K562 (cell line): ENCODE data around the gene ALDH1A3.

ENCODE experiments used
- EZH2 ChIP-seq: IDR thresholded peaks from 2 replicates; pipeline ENCODE4 v1.6.1; 2012; ENCODE audit warnings: low read depth, mild to moderate bottlenecking, inconsistent platforms, low read length, borderline replicate concordance
- MYNN ChIP-seq, 2 experiments: sonication (generic); formaldehyde crosslinking in 1 of 2; IDR thresholded peaks; 2 replicates each; pipeline versions ENCODE4 v1.5.0 to v1.6.1; 2016 to 2020; ENCODE audit warnings: antibody characterized with exemption in 1 of 2, missing genetic modification reagents in 1 of 2
- PCBP2 ChIP-seq: fragments of 200-400 bp; formaldehyde crosslinking; IDR thresholded peaks from 2 replicates; pipeline ENCODE4 v1.6.1; 2018; ENCODE audit warnings: low read length, low read depth, mild to moderate bottlenecking, moderate library complexity; ENCODE audit not compliant: poor library complexity, severe bottlenecking
- POLR2AphosphoS5 ChIP-seq: IDR thresholded peaks from 2 replicates; pipeline ENCODE4 v1.6.1; 2011; ENCODE audit warnings: mild to moderate bottlenecking, low read depth, low read length, moderate library complexity; ENCODE audit not compliant: control insufficient read depth, insufficient read depth
- PRPF4 ChIP-seq: fragments of 200-400 bp; formaldehyde crosslinking; IDR thresholded peaks from one replicate; pipeline ENCODE4 v1.6.1; 2017; ENCODE audit warnings: low read length, low read depth, mild to moderate bottlenecking; ENCODE audit not compliant: insufficient read depth, poor library complexity, severe bottlenecking
- RAD21 ChIP-seq, 2 experiments: fragments of 250-450 bp in 1 of 2; fragments of 450-650 bp in 1 of 2; sonication (Bioruptor Pico) in 1 of 2; formaldehyde crosslinking in 1 of 2; IDR thresholded peaks in 1 of 2; conservative IDR thresholded peaks in 1 of 2; 2 replicates each; pipeline versions ENCODE4 v1.4.0 to v1.8.0; 2020 to 2022; ENCODE audit warnings: mild to moderate bottlenecking in 2 of 2, moderate library complexity in 1 of 2
- STAT5B ChIP-seq: fragments of 250-450 bp; sonication (Bioruptor Pico); IDR thresholded peaks from 2 replicates; pipeline ENCODE4 v1.8.0; 2021; ENCODE audit warnings: mild to moderate bottlenecking, inconsistent platforms
- TF ChIP-seq, protein P1 (sequence below), 3 experiments: IDR thresholded peaks in 2 of 3; conservative IDR thresholded peaks in 1 of 3; 2 replicates each; pipeline ENCODE4 v1.5.1; 2011 to 2012; ENCODE audit warnings: low read length in 3 of 3, mild to moderate bottlenecking in 3 of 3, control low read depth in 2 of 3, improper control_type of control experiment in 1 of 3, inconsistent platforms in 1 of 3, low read depth in 1 of 3, mixed read lengths in 1 of 3, moderate library complexity in 1 of 3; ENCODE audit not compliant: insufficient read depth in 2 of 3
- TF ChIP-seq, protein P2 (sequence below), 2 experiments: fragments of 450-650 bp in 1 of 2; sonication (generic) in 1 of 2; formaldehyde crosslinking in 1 of 2; IDR thresholded peaks in 1 of 2; conservative IDR thresholded peaks in 1 of 2; 2 replicates each; pipeline versions ENCODE4 v1.6.1 to v1.8.1; 2016 to 2023; ENCODE audit warnings: mild to moderate bottlenecking in 2 of 2, moderate library complexity in 2 of 2, inconsistent platforms in 1 of 2, missing genetic modification reagents in 1 of 2
- TF ChIP-seq, protein P3 (sequence below): sonication (generic); formaldehyde crosslinking; IDR thresholded peaks from 2 replicates; pipeline ENCODE4 v1.4.0; 2020; ENCODE audit warnings: mild to moderate bottlenecking, missing genetic modification reagents
- TF ChIP-seq, protein P4 (sequence below): sonication (generic); formaldehyde crosslinking; IDR thresholded peaks from 2 replicates; pipeline ENCODE4 v1.8.1; 2022; ENCODE audit warnings: missing genetic modification reagents
- TF ChIP-seq, protein P5 (sequence below): sonication (generic); formaldehyde crosslinking; IDR thresholded peaks from 2 replicates; pipeline ENCODE4 v1.8.1; 2023; ENCODE audit warnings: mild to moderate bottlenecking, missing genetic modification reagents
- TF ChIP-seq, protein P6 (sequence below): sonication (generic); formaldehyde crosslinking; IDR thresholded peaks from 2 replicates; pipeline ENCODE4 v1.8.1; 2023; ENCODE audit warnings: mild to moderate bottlenecking, missing genetic modification reagents
- TF ChIP-seq, protein P7 (sequence below): fragments of 250-450 bp; sonication (Bioruptor Pico); IDR thresholded peaks from 2 replicates; pipeline ENCODE4 v1.5.0; 2021; ENCODE audit warnings: mild to moderate bottlenecking, borderline replicate concordance

DNA sequence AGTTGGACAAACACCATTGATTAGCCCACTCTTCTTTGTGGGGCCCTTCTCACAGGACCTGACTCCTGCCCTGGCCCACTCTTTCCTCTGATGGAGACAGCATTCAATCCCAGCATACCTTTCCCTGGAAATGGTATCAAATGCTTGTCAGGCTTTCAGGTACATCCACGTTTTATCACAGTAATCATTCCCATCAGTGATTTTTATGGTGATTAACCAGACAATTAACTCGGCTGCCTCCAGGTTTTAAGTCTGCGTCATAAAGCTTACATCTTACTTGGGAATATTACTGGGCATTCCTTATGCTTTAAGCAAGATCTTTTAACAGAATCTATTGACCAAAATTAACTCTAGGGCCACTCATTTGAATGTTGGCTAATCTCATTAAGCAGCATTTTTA lies 72.9 kb downstream of the ALDH1A3 start:
- TF ChIP-seq STAT5B (no peak), EZH2 (no peak), PCBP2 (no peak), POLR2AphosphoS5 (no peak), RAD21 (CRISPR knock-in tag; conservative IDR thresholded peaks at IDR 0.05 in 1 of 2, IDR thresholded peaks at IDR 0.05 in 1 of 2) (no peak), MYNN (IDR thresholded peaks at IDR 0.05) (no peak), MYNN (CRISPR knock-in tag; IDR thresholded peaks at IDR 0.05) (no peak), PRPF4 (no peak)
- TF ChIP-seq, protein P1, sequence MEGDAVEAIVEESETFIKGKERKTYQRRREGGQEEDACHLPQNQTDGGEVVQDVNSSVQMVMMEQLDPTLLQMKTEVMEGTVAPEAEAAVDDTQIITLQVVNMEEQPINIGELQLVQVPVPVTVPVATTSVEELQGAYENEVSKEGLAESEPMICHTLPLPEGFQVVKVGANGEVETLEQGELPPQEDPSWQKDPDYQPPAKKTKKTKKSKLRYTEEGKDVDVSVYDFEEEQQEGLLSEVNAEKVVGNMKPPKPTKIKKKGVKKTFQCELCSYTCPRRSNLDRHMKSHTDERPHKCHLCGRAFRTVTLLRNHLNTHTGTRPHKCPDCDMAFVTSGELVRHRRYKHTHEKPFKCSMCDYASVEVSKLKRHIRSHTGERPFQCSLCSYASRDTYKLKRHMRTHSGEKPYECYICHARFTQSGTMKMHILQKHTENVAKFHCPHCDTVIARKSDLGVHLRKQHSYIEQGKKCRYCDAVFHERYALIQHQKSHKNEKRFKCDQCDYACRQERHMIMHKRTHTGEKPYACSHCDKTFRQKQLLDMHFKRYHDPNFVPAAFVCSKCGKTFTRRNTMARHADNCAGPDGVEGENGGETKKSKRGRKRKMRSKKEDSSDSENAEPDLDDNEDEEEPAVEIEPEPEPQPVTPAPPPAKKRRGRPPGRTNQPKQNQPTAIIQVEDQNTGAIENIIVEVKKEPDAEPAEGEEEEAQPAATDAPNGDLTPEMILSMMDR (IDR thresholded peaks at IDR 0.05 in 2 of 3, conservative IDR thresholded peaks at IDR 0.05 in 1 of 3; ENCODE audit: insufficient read depth in 2 of 3, low read depth in 1 of 3, low read length in 3 of 3): no peak
- TF ChIP-seq, protein P2, sequence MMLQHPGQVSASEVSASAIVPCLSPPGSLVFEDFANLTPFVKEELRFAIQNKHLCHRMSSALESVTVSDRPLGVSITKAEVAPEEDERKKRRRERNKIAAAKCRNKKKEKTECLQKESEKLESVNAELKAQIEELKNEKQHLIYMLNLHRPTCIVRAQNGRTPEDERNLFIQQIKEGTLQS (IDR thresholded peaks at IDR 0.05): no peak
- TF ChIP-seq, protein P2 (CRISPR knock-in tag; conservative IDR thresholded peaks at IDR 0.05): no peak
- TF ChIP-seq, protein P3, sequence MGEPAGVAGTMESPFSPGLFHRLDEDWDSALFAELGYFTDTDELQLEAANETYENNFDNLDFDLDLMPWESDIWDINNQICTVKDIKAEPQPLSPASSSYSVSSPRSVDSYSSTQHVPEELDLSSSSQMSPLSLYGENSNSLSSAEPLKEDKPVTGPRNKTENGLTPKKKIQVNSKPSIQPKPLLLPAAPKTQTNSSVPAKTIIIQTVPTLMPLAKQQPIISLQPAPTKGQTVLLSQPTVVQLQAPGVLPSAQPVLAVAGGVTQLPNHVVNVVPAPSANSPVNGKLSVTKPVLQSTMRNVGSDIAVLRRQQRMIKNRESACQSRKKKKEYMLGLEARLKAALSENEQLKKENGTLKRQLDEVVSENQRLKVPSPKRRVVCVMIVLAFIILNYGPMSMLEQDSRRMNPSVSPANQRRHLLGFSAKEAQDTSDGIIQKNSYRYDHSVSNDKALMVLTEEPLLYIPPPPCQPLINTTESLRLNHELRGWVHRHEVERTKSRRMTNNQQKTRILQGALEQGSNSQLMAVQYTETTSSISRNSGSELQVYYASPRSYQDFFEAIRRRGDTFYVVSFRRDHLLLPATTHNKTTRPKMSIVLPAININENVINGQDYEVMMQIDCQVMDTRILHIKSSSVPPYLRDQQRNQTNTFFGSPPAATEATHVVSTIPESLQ (CRISPR knock-in tag): no peak
- TF ChIP-seq, protein P4, sequence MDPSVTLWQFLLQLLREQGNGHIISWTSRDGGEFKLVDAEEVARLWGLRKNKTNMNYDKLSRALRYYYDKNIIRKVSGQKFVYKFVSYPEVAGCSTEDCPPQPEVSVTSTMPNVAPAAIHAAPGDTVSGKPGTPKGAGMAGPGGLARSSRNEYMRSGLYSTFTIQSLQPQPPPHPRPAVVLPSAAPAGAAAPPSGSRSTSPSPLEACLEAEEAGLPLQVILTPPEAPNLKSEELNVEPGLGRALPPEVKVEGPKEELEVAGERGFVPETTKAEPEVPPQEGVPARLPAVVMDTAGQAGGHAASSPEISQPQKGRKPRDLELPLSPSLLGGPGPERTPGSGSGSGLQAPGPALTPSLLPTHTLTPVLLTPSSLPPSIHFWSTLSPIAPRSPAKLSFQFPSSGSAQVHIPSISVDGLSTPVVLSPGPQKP (CRISPR knock-in tag): no peak
- TF ChIP-seq, protein P5, sequence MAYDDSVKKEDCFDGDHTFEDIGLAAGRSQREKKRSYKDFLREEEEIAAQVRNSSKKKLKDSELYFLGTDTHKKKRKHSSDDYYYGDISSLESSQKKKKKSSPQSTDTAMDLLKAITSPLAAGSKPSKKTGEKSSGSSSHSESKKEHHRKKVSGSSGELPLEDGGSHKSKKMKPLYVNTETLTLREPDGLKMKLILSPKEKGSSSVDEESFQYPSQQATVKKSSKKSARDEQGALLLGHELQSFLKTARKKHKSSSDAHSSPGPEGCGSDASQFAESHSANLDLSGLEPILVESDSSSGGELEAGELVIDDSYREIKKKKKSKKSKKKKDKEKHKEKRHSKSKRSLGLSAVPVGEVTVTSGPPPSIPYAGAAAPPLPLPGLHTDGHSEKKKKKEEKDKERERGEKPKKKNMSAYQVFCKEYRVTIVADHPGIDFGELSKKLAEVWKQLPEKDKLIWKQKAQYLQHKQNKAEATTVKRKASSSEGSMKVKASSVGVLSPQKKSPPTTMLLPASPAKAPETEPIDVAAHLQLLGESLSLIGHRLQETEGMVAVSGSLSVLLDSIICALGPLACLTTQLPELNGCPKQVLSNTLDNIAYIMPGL: no peak
- TF ChIP-seq, protein P6, sequence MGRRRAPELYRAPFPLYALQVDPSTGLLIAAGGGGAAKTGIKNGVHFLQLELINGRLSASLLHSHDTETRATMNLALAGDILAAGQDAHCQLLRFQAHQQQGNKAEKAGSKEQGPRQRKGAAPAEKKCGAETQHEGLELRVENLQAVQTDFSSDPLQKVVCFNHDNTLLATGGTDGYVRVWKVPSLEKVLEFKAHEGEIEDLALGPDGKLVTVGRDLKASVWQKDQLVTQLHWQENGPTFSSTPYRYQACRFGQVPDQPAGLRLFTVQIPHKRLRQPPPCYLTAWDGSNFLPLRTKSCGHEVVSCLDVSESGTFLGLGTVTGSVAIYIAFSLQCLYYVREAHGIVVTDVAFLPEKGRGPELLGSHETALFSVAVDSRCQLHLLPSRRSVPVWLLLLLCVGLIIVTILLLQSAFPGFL (CRISPR knock-in tag): no peak
- TF ChIP-seq, protein P7, sequence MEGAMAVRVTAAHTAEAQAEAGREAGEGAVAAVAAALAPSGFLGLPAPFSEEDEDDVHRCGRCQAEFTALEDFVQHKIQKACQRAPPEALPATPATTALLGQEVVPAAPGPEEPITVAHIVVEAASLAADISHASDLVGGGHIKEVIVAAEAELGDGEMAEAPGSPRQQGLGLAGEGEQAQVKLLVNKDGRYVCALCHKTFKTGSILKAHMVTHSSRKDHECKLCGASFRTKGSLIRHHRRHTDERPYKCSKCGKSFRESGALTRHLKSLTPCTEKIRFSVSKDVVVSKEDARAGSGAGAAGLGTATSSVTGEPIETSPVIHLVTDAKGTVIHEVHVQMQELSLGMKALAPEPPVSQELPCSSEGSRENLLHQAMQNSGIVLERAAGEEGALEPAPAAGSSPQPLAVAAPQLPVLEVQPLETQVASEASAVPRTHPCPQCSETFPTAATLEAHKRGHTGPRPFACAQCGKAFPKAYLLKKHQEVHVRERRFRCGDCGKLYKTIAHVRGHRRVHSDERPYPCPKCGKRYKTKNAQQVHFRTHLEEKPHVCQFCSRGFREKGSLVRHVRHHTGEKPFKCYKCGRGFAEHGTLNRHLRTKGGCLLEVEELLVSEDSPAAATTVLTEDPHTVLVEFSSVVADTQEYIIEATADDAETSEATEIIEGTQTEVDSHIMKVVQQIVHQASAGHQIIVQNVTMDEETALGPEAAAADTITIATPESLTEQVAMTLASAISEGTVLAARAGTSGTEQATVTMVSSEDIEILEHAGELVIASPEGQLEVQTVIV (CRISPR knock-in tag): no peak
